HG03439 (cell line): ENCODE data around the gene STARD10.

ENCODE experiments used
- ATAC-seq: cut with Tn5 transposase; IDR thresholded peaks from one replicate; pipeline ENCODE4 v1.9.1; 2021; ENCODE audit warnings: mild to moderate bottlenecking, moderate library complexity; ENCODE audit not compliant: unreplicated experiment

STARD10 gene

GRCh38 chr11:72781313-72782080 is 12.3 kb downstream of the STARD10 start:
- no peak for ATAC-seq

DNA sequence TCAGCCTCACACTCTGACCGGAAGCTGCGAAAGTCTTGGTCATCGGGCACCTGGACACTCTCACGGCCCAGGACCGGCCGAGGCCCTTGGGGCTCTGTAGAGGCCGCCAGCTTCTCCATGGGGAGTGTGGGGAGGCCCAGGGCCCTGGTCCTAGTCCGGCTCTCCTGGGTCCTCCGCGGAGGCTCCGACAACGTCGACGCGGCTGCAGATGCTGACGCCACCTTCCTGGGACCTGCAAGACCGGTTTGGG is 12.9 kb downstream of the STARD10 start:
- no peak for ATAC-seq

GRCh38 chr11:72780296-72781062 is 13.4 kb downstream of the STARD10 start:
- ATAC-seq = no peak

DNA sequence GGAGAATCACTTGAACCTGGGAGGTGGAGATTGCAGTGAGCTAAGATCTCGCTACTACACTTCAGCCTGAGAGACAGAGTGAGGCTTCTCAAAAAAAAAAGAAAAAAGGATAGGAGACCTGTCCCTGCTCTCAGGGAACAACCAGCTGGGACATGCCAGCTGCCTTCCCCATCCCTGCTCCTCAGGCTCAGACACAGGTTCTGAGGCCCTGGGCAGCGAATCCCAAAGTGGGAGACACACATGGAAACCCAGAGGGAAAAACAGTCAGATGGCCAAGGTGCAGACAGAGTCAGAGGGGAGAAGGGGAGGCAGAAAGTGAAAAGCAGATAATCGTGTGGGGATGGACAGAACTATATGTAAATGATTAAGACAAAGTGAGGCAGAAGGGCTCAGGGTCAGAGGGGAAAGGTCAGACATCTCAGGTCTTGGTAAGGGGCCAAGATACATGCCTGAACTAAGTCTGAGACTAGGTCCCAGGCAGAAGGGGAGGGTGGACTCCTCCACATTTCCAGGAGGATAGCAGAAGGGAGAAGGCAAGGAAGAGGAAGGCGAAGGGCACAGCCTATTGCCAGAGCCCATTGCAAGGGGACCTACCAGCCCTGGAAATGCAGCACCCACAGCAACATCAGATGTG is 14.2 kb downstream of the STARD10 start:
- ATAC-seq = no peak

- no peak for ATAC-seq
These were observed 15.0 kb downstream of the STARD10 start for GRCh38 chr11:72778535-72779494.

DNA sequence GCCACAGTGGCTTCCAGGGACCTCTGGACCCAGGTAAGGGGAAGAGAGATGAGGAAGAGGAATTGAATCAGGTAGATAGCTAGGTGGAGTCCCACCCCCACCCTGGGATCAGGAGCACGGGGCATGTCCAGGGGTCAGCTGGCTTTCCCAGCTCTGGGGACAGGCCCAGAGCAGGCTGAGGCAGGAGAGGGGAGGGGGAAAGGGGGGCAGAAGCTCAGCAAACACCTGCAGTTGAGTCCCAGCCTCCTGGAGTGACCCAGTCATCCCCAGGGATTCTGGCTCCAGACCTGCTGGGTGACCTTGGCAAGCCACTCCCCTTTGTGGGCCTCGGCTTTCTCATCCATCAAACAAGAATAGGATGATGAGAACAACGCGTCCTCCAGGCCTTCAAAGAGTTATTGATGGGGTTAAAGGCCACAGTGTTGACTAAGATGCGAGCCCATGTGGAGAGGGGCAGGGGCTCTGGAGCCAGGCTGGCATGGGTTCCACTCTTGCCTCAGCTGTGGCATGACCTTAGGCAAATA is 16.0 kb downstream of the STARD10 start:
- ATAC-seq = no peak

- ATAC-seq = no peak
These were observed 16.7 kb downstream of the STARD10 start for GRCh38 chr11:72776844-72777754.

DNA sequence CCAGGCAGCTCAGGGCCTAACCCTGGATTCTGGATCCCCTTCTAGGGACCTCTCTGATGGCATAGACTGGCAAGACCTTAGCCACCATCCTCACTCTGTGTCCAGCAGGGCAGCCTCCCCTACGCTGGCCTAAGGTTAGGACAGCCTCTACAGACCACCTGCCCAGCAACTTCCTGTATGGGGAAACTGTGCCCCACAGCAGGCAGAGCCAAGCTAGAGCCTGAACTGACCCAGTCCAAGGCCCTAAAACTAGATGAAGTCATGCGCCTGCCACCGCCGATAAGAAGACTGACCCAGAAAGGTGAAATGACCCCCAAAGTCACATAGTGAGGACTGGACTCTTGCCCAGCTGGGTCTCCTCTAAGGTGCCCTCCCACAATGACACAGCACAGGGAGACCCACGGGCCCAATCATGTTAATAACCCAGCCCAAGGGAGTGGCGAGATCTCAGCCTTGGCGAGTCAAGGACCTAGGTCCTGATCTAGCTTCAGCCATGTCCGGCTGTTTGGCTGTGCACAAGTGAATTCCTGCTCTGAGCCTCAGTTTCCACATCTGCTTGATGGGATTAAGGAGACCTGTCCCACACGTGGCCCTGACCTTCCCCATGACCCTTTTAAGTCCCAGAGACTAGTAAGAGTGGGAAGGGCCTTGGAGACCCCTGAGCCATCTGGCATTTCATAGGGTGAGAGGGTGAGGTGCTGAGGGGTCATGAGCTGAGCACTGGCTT is 17.6 kb downstream of the STARD10 start:
- ATAC-seq = no peak

GRCh38 chr11:72775288-72776110 is 18.3 kb downstream of the STARD10 start:
- no peak for ATAC-seq

- ATAC-seq = no peak
These were observed 19.3 kb downstream of the STARD10 start for GRCh38 chr11:72774499-72774898.

DNA sequence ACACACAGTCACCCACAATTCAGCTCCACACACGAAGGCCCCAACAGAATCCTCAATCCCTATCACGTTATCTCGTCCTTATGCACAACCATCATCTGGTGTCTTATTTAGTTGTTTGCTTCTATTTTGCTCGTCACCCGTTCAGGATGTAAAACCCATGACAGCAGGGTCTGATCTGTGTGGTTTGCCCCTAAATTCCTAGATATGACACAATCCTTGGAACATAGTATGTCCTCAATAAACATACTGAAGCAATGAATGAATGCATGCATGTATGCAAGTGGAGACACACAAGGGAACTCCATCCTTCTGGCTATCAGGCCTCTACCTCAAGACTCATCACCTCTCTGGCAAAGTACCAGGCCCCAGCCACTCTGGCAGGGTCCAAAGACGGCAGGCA is 20.2 kb downstream of the STARD10 start:
- no peak for ATAC-seq

DNA sequence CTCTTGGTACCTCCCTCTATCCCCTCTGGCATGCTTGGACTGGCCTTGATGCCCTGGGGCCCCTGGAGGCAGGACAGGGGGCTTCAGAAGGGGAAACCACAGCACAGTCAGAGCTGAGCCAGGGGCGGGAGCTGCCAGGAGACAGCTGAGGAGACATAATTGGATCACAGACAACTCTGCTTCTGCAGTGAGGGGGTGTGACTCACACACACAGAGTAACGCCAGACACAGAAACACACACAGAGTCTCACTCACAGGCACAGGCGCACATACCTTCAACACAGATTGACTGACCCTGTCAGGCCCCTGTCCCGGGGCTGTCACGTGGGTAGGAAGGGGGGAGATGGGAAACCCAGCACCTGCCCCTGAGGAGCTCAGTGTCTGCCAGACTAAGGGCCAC is 20.6 kb downstream of the STARD10 start:
- ATAC-seq = no peak

- ATAC-seq = no peak
These were observed 21.8 kb downstream of the STARD10 start for GRCh38 chr11:72772059-72772458.

- ATAC-seq = no peak
These were observed 22.3 kb downstream of the STARD10 start for GRCh38 chr11:72771507-72771906.

DNA sequence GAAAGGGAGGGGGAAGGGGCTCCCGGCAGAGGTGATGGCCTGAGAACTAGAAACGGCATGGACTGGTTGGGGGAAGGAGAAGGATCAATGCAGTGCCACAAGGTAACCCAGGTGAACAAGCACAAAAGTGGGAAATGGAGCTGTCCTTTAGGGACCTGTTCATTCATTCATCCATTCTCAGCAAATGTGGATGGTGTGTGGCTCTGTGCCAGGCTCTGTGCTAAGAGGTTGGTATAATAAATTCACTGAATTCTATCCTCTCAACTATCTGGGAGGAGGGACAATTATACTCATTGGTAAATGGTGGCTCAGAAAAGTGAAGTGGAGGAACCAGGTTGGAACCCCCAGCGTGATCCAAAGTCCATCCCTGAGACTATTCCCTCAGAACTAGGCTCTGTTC is 23.0 kb downstream of the STARD10 start:
- ATAC-seq = no peak

- no peak for ATAC-seq
These were observed 24.2 kb downstream of the STARD10 start for GRCh38 chr11:72769680-72770079.

DNA sequence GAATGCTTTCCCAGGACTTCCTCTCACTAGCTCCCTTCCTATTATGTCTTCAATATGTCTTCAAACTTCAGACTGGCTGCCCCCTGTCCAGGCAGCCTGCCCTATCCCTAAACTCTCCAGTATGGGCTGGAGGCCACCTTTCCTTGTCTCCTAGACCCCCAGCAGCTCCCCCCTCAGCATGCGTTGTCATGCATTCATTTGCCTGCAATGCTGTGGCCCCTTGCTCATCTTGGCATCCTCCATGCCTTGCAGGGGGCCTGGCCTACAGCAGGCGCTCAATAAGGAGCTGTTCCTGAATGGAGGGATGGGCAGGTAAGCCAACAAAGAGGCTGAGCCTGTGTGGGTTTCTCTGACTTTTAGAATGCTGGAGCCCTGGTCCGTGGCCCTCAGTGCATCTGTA is 25.3 kb downstream of the STARD10 start:
- ATAC-seq = no peak
